PC-3 (cell line): ENCODE results near the gene ZFP36. TPM values are rescaled to one million over a fixed set of nuclear protein-coding genes. Genes with fewer than 3 reads are reported as not detected.

Experiments used
- ATAC-seq: fragments of 200-7000 bp; cut with Tn5 transposase; 2 replicates; pipeline ENCODE4 v1.9.1; 2020; ENCODE audit warnings: mild to moderate bottlenecking, moderate library complexity
- BruUV-seq: library from RNA; stranded (reverse); fragments of 400-500 nt; replicated peaks from 2 replicates; lab custom pipeline; 2021; lab: Mats Ljungman, UMichigan
- CTCF ChIA-PET: fragments of 300-600 bp; sonication (Branson Sonifier 250); formaldehyde crosslinking; loops from one replicate; lab custom pipeline; 2022; ENCODE audit warnings: antibody characterized with exemption; lab: Charles Lee
- POLR2A ChIA-PET: fragments of 300-600 bp; sonication (Branson Sonifier 250); formaldehyde crosslinking; loops from one replicate; lab custom pipeline; 2022; ENCODE audit warnings: antibody characterized with exemption; ENCODE audit not compliant: unreplicated experiment; lab: Charles Lee
- DNase-seq: peaks from one replicate; pipeline ENCODE4 v3.0.0-alpha.2; 2015
- H2AFZ ChIP-seq: fragments of 300-600 bp; sonication (generic); 2 replicates; pipeline ENCODE4 v1.6.0; 2016; ENCODE audit warnings: antibody characterized with exemption, low read length
- H3F3A ChIP-seq: fragments of 300-600 bp; sonication (generic); one replicate; pipeline ENCODE4 v1.6.0; 2017; ENCODE audit warnings: antibody characterized with exemption, low read length, control low read depth, mild to moderate bottlenecking; ENCODE audit not compliant: unreplicated experiment
- H3K27ac ChIP-seq: fragments of 300-600 bp; sonication (generic); 2 replicates; pipeline ENCODE4 v1.5.1; 2016; ENCODE audit warnings: mild to moderate bottlenecking, low read length
- H3K27me3 ChIP-seq: fragments of 300-600 bp; sonication (generic); 2 replicates; pipeline ENCODE4 v1.6.1; 2016; ENCODE audit warnings: low read length, mixed read lengths
- H3K36me3 ChIP-seq: fragments of 300-600 bp; sonication (generic); 2 replicates; pipeline ENCODE4 v1.6.1; 2016; ENCODE audit warnings: low read depth, mixed run types, low read length, mixed read lengths
- H3K4me1 ChIP-seq: fragments of 300-600 bp; sonication (generic); 2 replicates; pipeline ENCODE4 v1.5.1; 2016; ENCODE audit warnings: low read length; ENCODE audit not compliant: insufficient read depth
- H3K4me2 ChIP-seq: fragments of 300-600 bp; sonication (generic); 2 replicates; pipeline ENCODE4 v1.6.0; 2016; ENCODE audit warnings: low read length
- H3K4me3 ChIP-seq: fragments of 300-600 bp; sonication (generic); 2 replicates; pipeline ENCODE4 v1.5.1; 2016; ENCODE audit warnings: mild to moderate bottlenecking, low read length, mixed read lengths
- H3K79me2 ChIP-seq: fragments of 300-600 bp; sonication (generic); 2 replicates; pipeline ENCODE4 v1.6.1; 2017; ENCODE audit warnings: low read length, mixed read lengths
- H3K9ac ChIP-seq: fragments of 300-600 bp; sonication (generic); 2 replicates; pipeline ENCODE4 v1.6.0; 2016; ENCODE audit warnings: mild to moderate bottlenecking, low read length
- H3K9me2 ChIP-seq: fragments of 300-600 bp; sonication (generic); replicated peaks from 2 replicates; pipeline ENCODE4 v1.6.1; 2016; ENCODE audit warnings: mixed run types, low read length, mixed read lengths
- H3K9me3 ChIP-seq: fragments of 300-600 bp; sonication (generic); 2 replicates; pipeline ENCODE4 v1.6.1; 2016; ENCODE audit warnings: low read length, mixed read lengths
- H4K20me1 ChIP-seq: fragments of 300-600 bp; sonication (generic); 2 replicates; pipeline ENCODE4 v1.6.1; 2016; ENCODE audit warnings: low read length, mixed read lengths
- EZH2 ChIP-seq: fragments of 300-600 bp; sonication (generic); IDR thresholded peaks from one replicate; pipeline ENCODE4 v1.6.1; 2017; ENCODE audit warnings: antibody characterized with exemption, mild to moderate bottlenecking, low read length; ENCODE audit not compliant: unreplicated experiment
- EZH2phosphoT487 ChIP-seq: fragments of 300-600 bp; sonication (generic); IDR thresholded peaks from 2 replicates; pipeline ENCODE4 v1.6.1; 2018; ENCODE audit warnings: mild to moderate bottlenecking, antibody characterized with exemption, low read length, borderline replicate concordance
- intact Hi-C: fragments of 100-400 bp; cut with micrococcal nuclease; formaldehyde crosslinking; loops from 2 replicates; pipeline ENCODE4 v1.9.0; 2023
- total RNA-seq: library from RNA; depleted of rRNA; stranded (reverse); fragments of >200 nt; gene quantifications from 2 replicates; pipeline ENCODE4 v1.2.3, GENCODE V29; 2014
- TF ChIP-seq, protein P1 (sequence below): fragments of 300-600 bp; sonication (generic); conservative IDR thresholded peaks from 2 replicates; pipeline ENCODE4 v1.5.1; 2017; ENCODE audit warnings: antibody characterized with exemption, low read depth, mild to moderate bottlenecking, low read length

The ZFP36 gene
- total RNA-seq, 1 experiment from 2014 or later = 32.7 TPM

DNA sequence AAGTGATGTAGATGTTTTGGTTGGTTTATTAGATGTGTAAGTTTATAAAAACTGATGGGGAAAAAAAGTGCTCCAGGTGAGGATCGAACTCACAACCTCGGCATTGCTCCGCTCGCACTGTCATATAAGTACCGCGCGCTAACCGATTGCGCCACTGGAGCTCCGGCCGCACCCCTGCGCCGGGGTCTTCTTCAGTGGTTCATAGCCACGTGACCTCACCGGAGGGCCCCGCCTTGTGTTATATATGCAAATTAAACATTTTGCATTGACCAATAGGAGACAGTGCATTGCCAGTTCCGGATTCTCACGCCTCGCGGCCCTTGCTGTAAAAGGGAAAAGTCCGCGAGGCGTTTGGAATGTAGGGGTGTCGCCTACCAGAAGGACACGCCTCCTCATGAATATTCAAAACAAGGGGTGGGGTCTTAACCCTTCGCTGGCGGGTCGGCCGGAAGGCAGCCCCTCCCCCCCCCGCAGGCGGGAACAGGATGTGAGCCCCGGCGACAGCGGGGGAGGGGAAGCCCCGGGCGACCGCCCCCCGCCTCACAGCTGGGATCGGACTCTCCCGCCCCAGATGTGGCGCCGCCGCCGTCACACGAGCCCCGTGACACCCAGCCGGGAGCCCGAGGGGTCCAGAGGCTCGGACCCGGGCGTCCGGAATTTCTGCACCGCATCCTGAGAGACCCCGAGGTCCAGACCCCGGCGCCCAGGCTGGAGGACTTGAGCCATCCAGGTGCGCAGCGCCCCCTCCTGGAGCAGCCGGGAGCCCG, 5.6 kb downstream of the ZFP36 start, which contains the start of gene PLEKHG2:
Gene PLEKHG2, plus strand, starts transcription at position 570 of the 767 bp plus-strand sequence. CDS start 1,418 bp downstream, outside the sequence.
- peaks cover 14% of the 10 kb centered on the region for H4K20me1 ChIP-seq
- H3K9me3 ChIP-seq = no peaks in the 10 kb centered on the region
- H3K36me3 ChIP-seq = peaks cover 9% of the 10 kb centered on the region
- H2AFZ ChIP-seq = peak within 1 kb of the TSS; percentile 65
- ChIA-PET POLR2A (no interaction called here), CTCF (interaction anchor here (1.0 kb wide), 1 partner anchor 10 kb away, joined by 3 read pairs; no protein-coding TSS in a partner anchor)
- BruUV-seq = no TSS peak
- H3K4me2 ChIP-seq = peak within 1 kb of the TSS; percentile 98
- H3K27me3 ChIP-seq = no peaks in the 10 kb centered on the region
- ATAC-seq (peak; percentile 62), DNase-seq (peak; percentile 98)
- peaks cover 16% of the 10 kb centered on the region for H3K79me2 ChIP-seq
- peaks cover 30% of the 10 kb centered on the region for H3K4me1 ChIP-seq
- TF ChIP-seq, protein P1, sequence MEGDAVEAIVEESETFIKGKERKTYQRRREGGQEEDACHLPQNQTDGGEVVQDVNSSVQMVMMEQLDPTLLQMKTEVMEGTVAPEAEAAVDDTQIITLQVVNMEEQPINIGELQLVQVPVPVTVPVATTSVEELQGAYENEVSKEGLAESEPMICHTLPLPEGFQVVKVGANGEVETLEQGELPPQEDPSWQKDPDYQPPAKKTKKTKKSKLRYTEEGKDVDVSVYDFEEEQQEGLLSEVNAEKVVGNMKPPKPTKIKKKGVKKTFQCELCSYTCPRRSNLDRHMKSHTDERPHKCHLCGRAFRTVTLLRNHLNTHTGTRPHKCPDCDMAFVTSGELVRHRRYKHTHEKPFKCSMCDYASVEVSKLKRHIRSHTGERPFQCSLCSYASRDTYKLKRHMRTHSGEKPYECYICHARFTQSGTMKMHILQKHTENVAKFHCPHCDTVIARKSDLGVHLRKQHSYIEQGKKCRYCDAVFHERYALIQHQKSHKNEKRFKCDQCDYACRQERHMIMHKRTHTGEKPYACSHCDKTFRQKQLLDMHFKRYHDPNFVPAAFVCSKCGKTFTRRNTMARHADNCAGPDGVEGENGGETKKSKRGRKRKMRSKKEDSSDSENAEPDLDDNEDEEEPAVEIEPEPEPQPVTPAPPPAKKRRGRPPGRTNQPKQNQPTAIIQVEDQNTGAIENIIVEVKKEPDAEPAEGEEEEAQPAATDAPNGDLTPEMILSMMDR = peak; percentile 73
- no peak for TF ChIP-seq EZH2phosphoT487
- no peaks in the 10 kb centered on the region for H3K9me2 ChIP-seq
- intact Hi-C loops = loop anchor here (2.0 kb wide), 1 partner anchor 19 kb away; no protein-coding TSS in a partner anchor
- H3F3A ChIP-seq = no peaks in the 10 kb centered on the region
- H3K9ac ChIP-seq = peak within 1 kb of the TSS; percentile 90
- H3K27ac ChIP-seq = peak within 1 kb of the TSS; percentile 83
- peak within 1 kb of the TSS; percentile 93 for H3K4me3 ChIP-seq

DNA sequence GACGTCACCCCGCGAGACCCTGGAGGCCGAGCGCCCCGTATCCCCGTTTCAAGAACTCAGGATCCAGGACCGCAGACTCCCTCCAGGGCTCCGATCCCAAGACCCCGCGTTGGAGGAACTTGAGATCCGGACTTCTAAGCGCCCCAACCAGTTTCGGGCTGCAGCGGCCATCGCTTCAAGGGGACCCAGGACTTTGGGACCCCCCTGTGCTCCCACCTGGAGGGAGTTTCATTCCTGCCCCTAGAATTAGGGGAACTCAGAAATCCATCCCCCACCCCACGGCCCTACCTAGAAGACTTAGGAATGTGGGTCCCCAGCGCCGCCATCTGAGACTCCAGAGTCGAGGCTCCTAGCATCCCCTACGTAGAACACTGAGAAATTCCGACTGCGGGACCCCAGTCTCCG, 6.2 kb downstream of the ZFP36 start:
- DNase-seq = no peak
- CTCF ChIA-PET = no interaction called here
- Histone ChIP-seq H3K9me2 (no peaks in the 10 kb centered on the region), H4K20me1 (peaks cover 9% of the 10 kb centered on the region), H3F3A (no peaks in the 10 kb centered on the region), H3K27me3 (no peaks in the 10 kb centered on the region), H3K4me3 (peak overlapping the region; percentile 93), H3K27ac (peak overlapping the region; percentile 53), H3K4me1 (peaks cover 30% of the 10 kb centered on the region), H3K4me2 (peak overlapping the region; percentile 98), H2AFZ (peak overlapping the region; percentile 65), H3K9ac (peak overlapping the region; percentile 90), H3K36me3 (peaks cover 6% of the 10 kb centered on the region), H3K79me2 (peaks cover 10% of the 10 kb centered on the region), H3K9me3 (no peaks in the 10 kb centered on the region)
- POLR2A ChIA-PET = no interaction called here
- ATAC-seq = no peak
- no peak for TF ChIP-seq EZH2
- TF ChIP-seq, protein P1 = peak; percentile 8; the same call in 1 of the 2 replicates
- intact Hi-C loops = loop anchor here (2.0 kb wide), 1 partner anchor 18 kb away; no protein-coding TSS in a partner anchor
- BruUV-seq = no TSS peak
